ENCODE results near the gene DUSP19. TPM values are rescaled to one million over a fixed set of nuclear protein-coding genes. Genes with fewer than 3 reads are reported as not detected.

Gene DUSP19
- total and polyA plus RNA-seq, 2 of the 13 experiments (the other 11 are each of a cell fraction or from before 2014, with no cell fraction given) = 1.3 to 1.9 TPM

GRCh38 chr2:183070942-183071844 lies 7.4 kb upstream of the DUSP19 start (continued):
- no peak for TF ChIP-seq CERS6 (CRISPR knock-in tag; IDR thresholded peaks at IDR 0.05)
- TF ChIP-seq HNF4A (CRISPR knock-in tag; IDR thresholded peaks at IDR 0.05) = no peak
- peak; percentile 22; the same call in 1 of the 2 replicates for TF ChIP-seq KDM1A (CRISPR knock-in tag; IDR thresholded peaks at IDR 0.05)
- no peak for TF ChIP-seq ZNF264 (CRISPR knock-in tag; IDR thresholded peaks at IDR 0.05)
- TF ChIP-seq TBX2 (CRISPR knock-in tag; IDR thresholded peaks at IDR 0.05; ENCODE audit: borderline replicate concordance) = no peak
- no peak for TF ChIP-seq RAD51 (IDR thresholded peaks at IDR 0.05; ENCODE audit: borderline replicate concordance)
- TF ChIP-seq ATF1 (CRISPR knock-in tag; IDR thresholded peaks at IDR 0.05) = no peak
- no peak for TF ChIP-seq ZNF780A (CRISPR knock-in tag; IDR thresholded peaks at IDR 0.05)
- no peak for TF ChIP-seq ZNF260 (CRISPR knock-in tag; IDR thresholded peaks at IDR 0.05; ENCODE audit: borderline replicate concordance, low read depth)
- no peak for TF ChIP-seq HMG20B (CRISPR knock-in tag; conservative IDR thresholded peaks at IDR 0.05)
- TF ChIP-seq FOXC1 (CRISPR knock-in tag; IDR thresholded peaks at IDR 0.05; ENCODE audit: borderline replicate concordance) = no peak
- TF ChIP-seq, protein P1, sequence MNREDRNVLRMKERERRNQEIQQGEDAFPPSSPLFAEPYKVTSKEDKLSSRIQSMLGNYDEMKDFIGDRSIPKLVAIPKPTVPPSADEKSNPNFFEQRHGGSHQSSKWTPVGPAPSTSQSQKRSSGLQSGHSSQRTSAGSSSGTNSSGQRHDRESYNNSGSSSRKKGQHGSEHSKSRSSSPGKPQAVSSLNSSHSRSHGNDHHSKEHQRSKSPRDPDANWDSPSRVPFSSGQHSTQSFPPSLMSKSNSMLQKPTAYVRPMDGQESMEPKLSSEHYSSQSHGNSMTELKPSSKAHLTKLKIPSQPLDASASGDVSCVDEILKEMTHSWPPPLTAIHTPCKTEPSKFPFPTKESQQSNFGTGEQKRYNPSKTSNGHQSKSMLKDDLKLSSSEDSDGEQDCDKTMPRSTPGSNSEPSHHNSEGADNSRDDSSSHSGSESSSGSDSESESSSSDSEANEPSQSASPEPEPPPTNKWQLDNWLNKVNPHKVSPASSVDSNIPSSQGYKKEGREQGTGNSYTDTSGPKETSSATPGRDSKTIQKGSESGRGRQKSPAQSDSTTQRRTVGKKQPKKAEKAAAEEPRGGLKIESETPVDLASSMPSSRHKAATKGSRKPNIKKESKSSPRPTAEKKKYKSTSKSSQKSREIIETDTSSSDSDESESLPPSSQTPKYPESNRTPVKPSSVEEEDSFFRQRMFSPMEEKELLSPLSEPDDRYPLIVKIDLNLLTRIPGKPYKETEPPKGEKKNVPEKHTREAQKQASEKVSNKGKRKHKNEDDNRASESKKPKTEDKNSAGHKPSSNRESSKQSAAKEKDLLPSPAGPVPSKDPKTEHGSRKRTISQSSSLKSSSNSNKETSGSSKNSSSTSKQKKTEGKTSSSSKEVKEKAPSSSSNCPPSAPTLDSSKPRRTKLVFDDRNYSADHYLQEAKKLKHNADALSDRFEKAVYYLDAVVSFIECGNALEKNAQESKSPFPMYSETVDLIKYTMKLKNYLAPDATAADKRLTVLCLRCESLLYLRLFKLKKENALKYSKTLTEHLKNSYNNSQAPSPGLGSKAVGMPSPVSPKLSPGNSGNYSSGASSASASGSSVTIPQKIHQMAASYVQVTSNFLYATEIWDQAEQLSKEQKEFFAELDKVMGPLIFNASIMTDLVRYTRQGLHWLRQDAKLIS (CRISPR knock-in tag; IDR thresholded peaks at IDR 0.05) = no peak
- no peak for TF ChIP-seq CENPX (CRISPR knock-in tag; IDR thresholded peaks at IDR 0.05)
- TF ChIP-seq RFX5 (IDR thresholded peaks at IDR 0.05; ENCODE audit: low read depth, low read length) = no peak
- TF ChIP-seq POLR2G (IDR thresholded peaks at IDR 0.05; ENCODE audit: low read depth, low read length) = no peak
- TF ChIP-seq, protein P2, sequence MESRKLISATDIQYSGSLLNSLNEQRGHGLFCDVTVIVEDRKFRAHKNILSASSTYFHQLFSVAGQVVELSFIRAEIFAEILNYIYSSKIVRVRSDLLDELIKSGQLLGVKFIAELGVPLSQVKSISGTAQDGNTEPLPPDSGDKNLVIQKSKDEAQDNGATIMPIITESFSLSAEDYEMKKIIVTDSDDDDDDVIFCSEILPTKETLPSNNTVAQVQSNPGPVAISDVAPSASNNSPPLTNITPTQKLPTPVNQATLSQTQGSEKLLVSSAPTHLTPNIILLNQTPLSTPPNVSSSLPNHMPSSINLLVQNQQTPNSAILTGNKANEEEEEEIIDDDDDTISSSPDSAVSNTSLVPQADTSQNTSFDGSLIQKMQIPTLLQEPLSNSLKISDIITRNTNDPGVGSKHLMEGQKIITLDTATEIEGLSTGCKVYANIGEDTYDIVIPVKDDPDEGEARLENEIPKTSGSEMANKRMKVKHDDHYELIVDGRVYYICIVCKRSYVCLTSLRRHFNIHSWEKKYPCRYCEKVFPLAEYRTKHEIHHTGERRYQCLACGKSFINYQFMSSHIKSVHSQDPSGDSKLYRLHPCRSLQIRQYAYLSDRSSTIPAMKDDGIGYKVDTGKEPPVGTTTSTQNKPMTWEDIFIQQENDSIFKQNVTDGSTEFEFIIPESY (CRISPR knock-in tag; IDR thresholded peaks at IDR 0.05) = peak; percentile 39; the same call in 1 of the 2 replicates
- no peak for TF ChIP-seq ZNF772 (CRISPR knock-in tag; IDR thresholded peaks at IDR 0.05)
- no peak for TF ChIP-seq ZNF713 (CRISPR knock-in tag; IDR thresholded peaks at IDR 0.05)
- TF ChIP-seq, protein P3, sequence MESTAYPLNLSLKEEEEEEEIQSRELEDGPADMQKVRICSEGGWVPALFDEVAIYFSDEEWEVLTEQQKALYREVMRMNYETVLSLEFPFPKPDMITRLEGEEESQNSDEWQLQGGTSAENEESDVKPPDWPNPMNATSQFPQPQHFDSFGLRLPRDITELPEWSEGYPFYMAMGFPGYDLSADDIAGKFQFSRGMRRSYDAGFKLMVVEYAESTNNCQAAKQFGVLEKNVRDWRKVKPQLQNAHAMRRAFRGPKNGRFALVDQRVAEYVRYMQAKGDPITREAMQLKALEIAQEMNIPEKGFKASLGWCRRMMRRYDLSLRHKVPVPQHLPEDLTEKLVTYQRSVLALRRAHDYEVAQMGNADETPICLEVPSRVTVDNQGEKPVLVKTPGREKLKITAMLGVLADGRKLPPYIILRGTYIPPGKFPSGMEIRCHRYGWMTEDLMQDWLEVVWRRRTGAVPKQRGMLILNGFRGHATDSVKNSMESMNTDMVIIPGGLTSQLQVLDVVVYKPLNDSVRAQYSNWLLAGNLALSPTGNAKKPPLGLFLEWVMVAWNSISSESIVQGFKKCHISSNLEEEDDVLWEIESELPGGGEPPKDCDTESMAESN (CRISPR knock-in tag; conservative IDR thresholded peaks at IDR 0.05) = 0 out of 2 replicates have a peak, but pooled peaks have one; percentile 35
